Retinal pigment epithelial cell (primary cell): ENCODE data around the gene ASB16.
A peak's percentile ranks its signal among the peaks of the same experiment; 100 is the strongest.

Source experiments
- DNase-seq: peaks from one replicate; pipeline ENCODE4 v3.0.0-alpha.2; 2010; ENCODE audit warnings: low read depth
- H3K4me3 ChIP-seq: 2 replicates; pipeline ENCODE4 v1.5.1; 2011; ENCODE audit warnings: mild to moderate bottlenecking, low read length, control low read depth, moderate library complexity
- TF ChIP-seq, protein P1 (sequence below): conservative IDR thresholded peaks from 2 replicates; pipeline ENCODE4 v1.5.1; 2011; ENCODE audit warnings: low read depth, low read length, control low read depth, inconsistent platforms

Gene ASB16

DNA sequence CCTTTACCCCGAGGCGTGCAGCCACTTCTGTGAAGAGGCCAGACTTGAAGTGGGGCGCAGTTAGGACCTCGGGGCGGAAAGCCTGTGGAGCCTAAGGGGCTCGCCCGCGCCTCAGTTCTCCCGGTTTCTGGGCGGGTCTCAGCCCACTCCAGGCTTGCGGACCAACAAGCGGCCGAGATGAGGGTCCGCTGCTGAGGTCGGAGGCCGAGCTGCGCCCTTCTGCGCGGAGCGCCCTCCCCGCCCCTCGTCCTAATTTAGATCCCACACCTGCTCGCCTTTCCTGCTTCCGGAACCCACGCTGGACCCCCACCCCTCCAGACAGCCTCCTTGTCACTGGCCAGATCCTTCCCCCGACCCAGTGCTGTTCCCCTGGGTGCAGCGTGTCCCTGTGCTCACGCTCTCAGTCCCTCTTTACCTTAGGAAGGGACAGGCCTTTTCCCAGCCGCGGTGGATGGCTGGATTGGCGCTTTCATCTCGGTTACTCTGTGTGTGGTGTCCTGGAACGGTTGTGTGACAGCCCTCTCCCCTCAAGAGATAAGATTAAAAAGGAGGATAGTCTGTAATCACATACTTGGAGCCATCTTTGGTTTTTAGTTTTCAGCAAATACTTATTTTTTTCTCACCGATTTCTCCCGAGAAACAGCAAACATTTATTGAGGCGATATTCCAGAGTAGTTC is 30.1 kb downstream of the ASB16 start:
- TF ChIP-seq, protein P1, sequence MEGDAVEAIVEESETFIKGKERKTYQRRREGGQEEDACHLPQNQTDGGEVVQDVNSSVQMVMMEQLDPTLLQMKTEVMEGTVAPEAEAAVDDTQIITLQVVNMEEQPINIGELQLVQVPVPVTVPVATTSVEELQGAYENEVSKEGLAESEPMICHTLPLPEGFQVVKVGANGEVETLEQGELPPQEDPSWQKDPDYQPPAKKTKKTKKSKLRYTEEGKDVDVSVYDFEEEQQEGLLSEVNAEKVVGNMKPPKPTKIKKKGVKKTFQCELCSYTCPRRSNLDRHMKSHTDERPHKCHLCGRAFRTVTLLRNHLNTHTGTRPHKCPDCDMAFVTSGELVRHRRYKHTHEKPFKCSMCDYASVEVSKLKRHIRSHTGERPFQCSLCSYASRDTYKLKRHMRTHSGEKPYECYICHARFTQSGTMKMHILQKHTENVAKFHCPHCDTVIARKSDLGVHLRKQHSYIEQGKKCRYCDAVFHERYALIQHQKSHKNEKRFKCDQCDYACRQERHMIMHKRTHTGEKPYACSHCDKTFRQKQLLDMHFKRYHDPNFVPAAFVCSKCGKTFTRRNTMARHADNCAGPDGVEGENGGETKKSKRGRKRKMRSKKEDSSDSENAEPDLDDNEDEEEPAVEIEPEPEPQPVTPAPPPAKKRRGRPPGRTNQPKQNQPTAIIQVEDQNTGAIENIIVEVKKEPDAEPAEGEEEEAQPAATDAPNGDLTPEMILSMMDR, result no peak
- no peak for DNase-seq
- H3K4me3 ChIP-seq, result peak overlapping the region; percentile 75

DNA sequence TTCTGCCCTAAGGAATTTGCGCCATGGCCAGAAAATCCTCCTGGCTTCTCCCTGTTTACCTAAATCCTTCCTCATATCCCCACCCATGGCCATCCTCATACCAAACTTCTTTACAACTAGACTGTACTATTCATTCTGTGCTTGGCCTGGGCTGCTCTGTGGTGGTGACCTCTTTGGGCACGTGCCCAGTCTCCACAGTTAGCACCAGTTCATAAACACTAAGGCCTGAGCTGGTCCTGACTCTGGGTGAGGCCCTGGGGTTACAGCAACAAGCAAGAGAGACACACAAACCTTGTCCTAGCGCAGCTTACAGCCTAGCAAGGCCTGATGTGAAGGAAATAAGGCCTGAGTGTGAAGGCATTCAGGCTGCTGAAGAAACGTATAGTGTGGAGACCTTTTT is 32.3 kb downstream of the ASB16 start:
- no peak for DNase-seq
- H3K4me3 ChIP-seq, result no peak overlapping the region
- TF ChIP-seq, protein P1, result no peak

DNA sequence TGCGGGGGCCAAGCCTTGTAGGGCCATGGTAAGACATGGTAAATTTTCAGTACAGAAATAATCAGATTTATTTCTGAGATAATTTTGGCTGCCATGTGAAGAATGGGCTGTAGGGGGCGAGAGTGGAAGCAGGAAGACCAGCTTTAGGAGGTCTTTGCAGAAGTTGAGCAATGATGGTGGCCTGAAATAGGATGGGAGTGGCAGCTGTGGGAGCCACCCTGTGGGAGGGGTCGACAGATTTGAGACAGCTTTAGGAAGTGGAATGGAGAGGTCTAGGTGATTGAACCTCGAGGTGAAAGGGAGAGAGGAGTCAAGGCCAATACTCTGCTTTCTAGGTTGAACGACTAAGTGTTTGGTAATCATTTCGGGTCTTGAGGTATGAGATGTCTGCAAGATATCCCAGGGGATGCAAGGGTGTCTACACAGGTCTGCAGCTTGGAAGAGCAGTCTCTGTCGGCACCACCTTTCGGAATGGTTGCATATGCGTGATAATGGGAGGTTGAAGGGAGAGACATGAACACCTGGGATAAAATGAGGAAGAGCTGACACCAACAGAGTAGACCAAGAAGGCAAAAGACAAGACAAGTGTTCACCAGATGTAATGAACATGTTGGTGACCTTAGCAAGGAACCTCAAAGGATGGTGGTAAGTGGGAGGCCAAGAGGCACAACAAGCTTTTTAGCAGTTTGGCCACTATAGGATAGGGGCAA is 33.4 kb downstream of the ASB16 start:
- DNase-seq, result no peak
- TF ChIP-seq, protein P1, result peak; percentile 90
- no peak overlapping the region for H3K4me3 ChIP-seq

DNA sequence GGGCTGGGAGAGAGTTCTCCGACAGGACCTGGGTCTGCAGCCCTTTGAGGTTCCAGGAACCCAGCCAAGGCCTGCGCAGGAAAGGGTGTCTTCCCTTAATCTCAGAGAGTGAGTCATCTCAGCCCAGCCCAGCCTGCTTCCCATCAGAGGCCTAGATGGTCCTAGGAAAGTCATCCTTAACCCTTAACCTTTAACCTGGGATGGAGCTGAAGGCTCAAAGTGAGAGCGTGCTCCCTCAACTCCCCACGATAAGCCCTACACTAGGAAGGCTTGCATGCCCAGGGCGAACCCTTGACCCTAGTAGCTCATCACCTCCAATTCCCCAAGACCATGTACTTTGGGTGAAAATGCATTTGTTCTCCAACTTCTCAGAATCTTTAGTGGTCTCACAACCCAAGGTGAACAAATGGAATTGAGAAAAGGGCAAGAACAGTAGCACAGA is 34.0 kb downstream of the ASB16 start:
- H3K4me3 ChIP-seq, result no peak overlapping the region
- TF ChIP-seq, protein P1, result no peak
- no peak for DNase-seq

DNA sequence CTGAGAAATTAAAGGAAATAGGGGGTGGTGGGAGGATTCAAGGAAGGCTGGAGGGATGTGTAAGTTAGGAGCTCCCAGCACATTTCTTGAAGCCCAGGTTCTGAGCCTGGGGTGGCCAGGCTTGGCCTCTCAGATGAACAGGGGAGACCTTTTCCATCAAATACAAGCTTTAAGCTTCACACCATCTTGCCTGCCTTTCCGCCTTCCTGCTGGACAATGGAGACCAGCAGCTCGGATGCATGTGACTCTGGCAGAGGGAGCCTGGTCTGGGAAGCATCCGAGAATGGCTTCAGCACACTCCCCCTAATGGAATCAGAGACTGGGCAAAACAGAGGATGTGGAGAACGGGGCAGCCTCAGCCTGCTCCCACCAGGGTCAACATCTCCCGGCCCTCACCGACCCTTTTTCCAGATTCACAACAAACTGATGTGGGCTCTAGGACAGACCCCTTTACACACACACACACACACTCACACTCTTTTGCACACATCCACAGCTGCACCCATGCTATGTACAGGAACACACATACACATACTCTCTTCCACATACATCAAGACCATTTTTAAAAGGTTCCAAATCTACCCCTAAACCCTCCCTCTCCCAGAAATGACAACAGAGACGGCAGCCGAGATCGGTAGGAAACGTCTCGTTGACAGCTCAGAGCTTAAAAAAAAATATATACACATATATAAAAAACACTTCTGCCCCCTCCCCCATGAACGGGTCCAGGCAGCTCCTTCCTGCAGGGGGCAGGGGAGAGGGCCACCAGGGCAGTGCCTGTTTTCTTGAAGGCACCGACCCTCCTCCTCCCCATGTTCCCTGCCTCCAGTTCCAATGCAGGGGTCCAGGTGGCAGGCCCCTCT is 35.7 kb downstream of the ASB16 start:
- no peak for DNase-seq
- no peak overlapping the region for H3K4me3 ChIP-seq
- TF ChIP-seq, protein P1, result peak; percentile 48

DNA sequence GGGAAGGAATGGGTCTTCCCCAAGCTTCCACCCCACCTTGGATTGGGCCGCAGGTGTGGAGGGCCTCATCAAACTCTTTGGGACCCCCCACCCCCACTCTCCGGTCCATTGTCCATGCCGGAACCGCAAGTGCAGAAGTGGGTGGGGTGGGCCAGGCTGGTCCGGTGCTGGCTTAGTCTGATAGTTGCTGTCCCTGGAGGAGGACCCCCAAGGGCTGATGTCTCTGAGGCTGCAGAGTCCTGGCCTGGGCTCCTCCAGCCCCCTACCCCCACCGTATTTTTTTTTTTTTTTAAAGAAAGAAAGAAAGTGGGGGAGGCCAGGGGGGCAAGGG is 36.3 kb downstream of the ASB16 start:
- DNase-seq, result no peak
- TF ChIP-seq, protein P1, result no peak
- no peak overlapping the region for H3K4me3 ChIP-seq
